HG03565 (cell line): ENCODE data around the gene APOOL.
"Not testable (repeated sequence)": the region's sequence is repeated elsewhere in the genome, so short reads cannot be mapped to it uniquely, and the experiment has no call there.

Experiments used
- ATAC-seq: cut with Tn5 transposase; IDR thresholded peaks from one replicate; pipeline ENCODE4 v1.9.1; 2021; ENCODE audit warnings: mild to moderate bottlenecking, moderate library complexity; ENCODE audit not compliant: unreplicated experiment

Gene APOOL

GRCh38 chrX:85077247-85077646, 73.6 kb downstream of the APOOL start:
- ATAC-seq: not testable (repeated sequence)

GRCh38 chrX:85084770-85085393, 81.2 kb downstream of the APOOL start:
- ATAC-seq: no peak

GRCh38 chrX:85089321-85089840, 85.7 kb downstream of the APOOL start:
- no peak for ATAC-seq

- ATAC-seq: no peak
Observed at GRCh38 chrX:85107407-85107806, 103.7 kb downstream of the APOOL start.

GRCh38 chrX:85108165-85108564, 104.5 kb downstream of the APOOL start:
- ATAC-seq: no peak

GRCh38 chrX:85109235-85109634, 105.6 kb downstream of the APOOL start:
- ATAC-seq: no peak

GRCh38 chrX:85111347-85111746, 107.7 kb downstream of the APOOL start:
- no peak for ATAC-seq

- ATAC-seq: no peak
Observed at GRCh38 chrX:85112293-85112692, 108.6 kb downstream of the APOOL start.

- no peak for ATAC-seq
Observed at GRCh38 chrX:85113746-85114145, 110.1 kb downstream of the APOOL start.

- no peak for ATAC-seq
Observed at GRCh38 chrX:85114171-85114570, 110.5 kb downstream of the APOOL start.

GRCh38 chrX:85114776-85115175, 111.1 kb downstream of the APOOL start:
- no peak for ATAC-seq

- ATAC-seq: no peak
Observed at GRCh38 chrX:85115252-85115651, 111.6 kb downstream of the APOOL start.

- no peak for ATAC-seq
Observed at GRCh38 chrX:85136409-85136808, 132.7 kb downstream of the APOOL start.

- no peak for ATAC-seq
Observed at GRCh38 chrX:85139422-85139821, 135.7 kb downstream of the APOOL start.

GRCh38 chrX:85140964-85141363, 137.3 kb downstream of the APOOL start:
- peak; percentile 70 for ATAC-seq
